Right lobe of liver (tissue), 6 donors: ENCODE results near the gene EDN1. TPM values are rescaled to one million over a fixed set of nuclear protein-coding genes. Genes with fewer than 3 reads are reported as not detected.

Experiments
- ATAC-seq, 4 donors: fragments of 200-7000 bp; cut with Tn5 transposase; one replicate each; pipeline ENCODE4 v1.9.1; 2020; ENCODE audit warnings: mild to moderate bottlenecking in 4 of 4, moderate library complexity in 4 of 4
- DNase-seq, 3 donors: peaks; one replicate each; pipeline ENCODE4 v3.0.0-alpha.2; 2020
- H3K27ac ChIP-seq, 3 donors: fragments of 200-600 bp; one replicate each; pipeline ENCODE4 v1.8.0; 2022
- H3K27me3 ChIP-seq, 2 donors: fragments of 200-600 bp; one replicate each; pipeline ENCODE4 v1.8.0; 2022
- H3K36me3 ChIP-seq, 4 donors: fragments of 200-600 bp; sonication (generic) in 1 of 4; one replicate each; pipeline versions ENCODE4 v1.5.1 to v1.8.0; 2017 to 2022; ENCODE audit warnings: control low read depth in 1 of 4
- H3K4me1 ChIP-seq, 4 donors: fragments of 200-600 bp; sonication (generic) in 1 of 4; one replicate each; pipeline versions ENCODE4 v1.5.1 to v1.8.0; 2017 to 2022; ENCODE audit warnings: control low read depth in 1 of 4
- H3K4me3 ChIP-seq, 3 donors: fragments of 200-600 bp; one replicate each; pipeline ENCODE4 v1.8.0; 2022
- H3K9me3 ChIP-seq, 4 donors: fragments of 200-600 bp; sonication (generic) in 1 of 4; one replicate each; pipeline versions ENCODE4 v1.5.1 to v1.8.0; 2017 to 2022; ENCODE audit warnings: control low read depth in 1 of 4
- POLR2A ChIP-seq: fragments of 450-650 bp; IDR thresholded peaks from one replicate; pipeline ENCODE4 v1.6.1; 2017; ENCODE audit warnings: antibody characterized with exemption, mild to moderate bottlenecking
- WGBS: methylation state at CpG from one replicate; pipeline ENCODE4 v1.1.6; 2018; ENCODE audit warnings: low coverage, low lambda C conversion rate; ENCODE audit not compliant: insufficient coverage; ENCODE audit errors: missing lambda C conversion rate; 5-methylcytosine and 5-hydroxymethylcytosine counted together
- intact Hi-C, 2 donors: fragments of 100-400 bp; cut with DNase I; formaldehyde crosslinking; loops; one replicate each; pipeline versions ENCODE4 v1.11.2 to v1.14.1; 2022
- long read RNA-seq: library from polyadenylated mRNA; unstranded; transcript quantifications from one replicate; pipeline ENCODE4 v2.0.0, GENCODE V29; 2019
- total RNA-seq, 6 experiments: library from RNA; depleted of rRNA in 2 of 6; stranded (reverse); fragments of >200 nt in 2 of 6; fragmentation: NEBNext Ultra II Directional in 3 of 6; extraction: Animal tissue kit (Norgen Biotek cat#: 25700) in 3 of 6; gene quantifications; one replicate each; pipeline versions ENCODE4 v1.1.0 to v1.2.4, GENCODE V29; 2016 to 2023
- TF ChIP-seq, protein P1 (sequence below), 4 donors: fragments of 200-600 bp in 3 of 4; fragments of 450-650 bp in 1 of 4; IDR thresholded peaks; one replicate each; pipeline versions ENCODE4 v1.5.1 to v1.8.0; 2016 to 2022; ENCODE audit warnings: antibody characterized with exemption in 4 of 4, mild to moderate bottlenecking in 2 of 4
- donor health status: DM: no; HTN: yes; CAD: no.
- donor health status: DM: no; HTN: no; CAD: no.
- donor health status: DM: no; HTN: no; CAD: no.
- donor health status: DM: no; HTN: yes; CAD: no.
- donor health status: DM: no; HTN: yes; CAD: no.

The EDN1 gene
- total RNA-seq, result 1 to 10 TPM in 3 of 6 experiments, under 1 TPM in 3; 0.18 to 6.8 (median 1.4) TPM
- long read RNA-seq, partial matches to known transcripts, result 0 of 1 reads
- long read RNA-seq, other reads (novel, unspliced or antisense), result 1 of 1 reads

DNA sequence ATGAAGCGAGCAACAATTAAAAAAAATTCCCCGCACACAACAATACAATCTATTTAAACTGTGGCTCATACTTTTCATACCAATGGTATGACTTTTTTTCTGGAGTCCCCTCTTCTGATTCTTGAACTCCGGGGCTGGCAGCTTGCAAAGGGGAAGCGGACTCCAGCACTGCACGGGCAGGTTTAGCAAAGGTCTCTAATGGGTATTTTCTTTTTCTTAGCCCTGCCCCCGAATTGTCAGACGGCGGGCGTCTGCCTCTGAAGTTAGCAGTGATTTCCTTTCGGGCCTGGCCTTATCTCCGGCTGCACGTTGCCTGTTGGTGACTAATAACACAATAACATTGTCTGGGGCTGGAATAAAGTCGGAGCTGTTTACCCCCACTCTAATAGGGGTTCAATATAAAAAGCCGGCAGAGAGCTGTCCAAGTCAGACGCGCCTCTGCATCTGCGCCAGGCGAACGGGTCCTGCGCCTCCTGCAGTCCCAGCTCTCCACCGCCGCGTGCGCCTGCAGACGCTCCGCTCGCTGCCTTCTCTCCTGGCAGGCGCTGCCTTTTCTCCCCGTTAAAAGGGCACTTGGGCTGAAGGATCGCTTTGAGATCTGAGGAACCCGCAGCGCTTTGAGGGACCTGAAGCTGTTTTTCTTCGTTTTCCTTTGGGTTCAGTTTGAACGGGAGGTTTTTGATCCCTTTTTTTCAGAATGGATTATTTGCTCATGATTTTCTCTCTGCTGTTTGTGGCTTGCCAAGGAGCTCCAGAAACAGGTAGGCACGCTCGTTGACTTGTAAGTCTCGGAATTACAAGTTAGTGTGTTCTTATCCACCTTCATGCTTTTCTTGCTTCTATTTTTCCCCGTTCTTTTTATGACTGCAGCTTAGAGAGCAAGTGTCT is at the start of gene EDN1:
EDN1 (plus strand) TSS at position 429 of the 888 bp plus-strand sequence; CDS start at position 698, 269 bp downstream.
- Histone ChIP-seq H3K36me3 (no peaks in the 10 kb centered on the region), H3K4me1 (peaks cover 0 to 10% (median 4%) of the 10 kb centered on the region in 4 donors), H3K4me3 (peak within 1 kb of the TSS; percentile 27 to 45 (median 33)), H3K27me3 (no peaks in the 10 kb centered on the region), H3K27ac (peak within 1 kb of the TSS in 1 of 3 donors; percentile 9), H3K9me3 (no peaks in the 10 kb centered on the region)
- DNase-seq (peak; percentile 79 to 87 (median 86)), ATAC-seq (peak; percentile 87 to 94 (median 92))
- intact Hi-C loops, result loop anchor here (5.0 to 10.0 kb wide), 2 partner anchors 312 to 315 kb away; no protein-coding TSS in a partner anchor
- 0% methylated on average over 18 of the region's 38 CpGs for WGBS
- TF ChIP-seq, protein P1, sequence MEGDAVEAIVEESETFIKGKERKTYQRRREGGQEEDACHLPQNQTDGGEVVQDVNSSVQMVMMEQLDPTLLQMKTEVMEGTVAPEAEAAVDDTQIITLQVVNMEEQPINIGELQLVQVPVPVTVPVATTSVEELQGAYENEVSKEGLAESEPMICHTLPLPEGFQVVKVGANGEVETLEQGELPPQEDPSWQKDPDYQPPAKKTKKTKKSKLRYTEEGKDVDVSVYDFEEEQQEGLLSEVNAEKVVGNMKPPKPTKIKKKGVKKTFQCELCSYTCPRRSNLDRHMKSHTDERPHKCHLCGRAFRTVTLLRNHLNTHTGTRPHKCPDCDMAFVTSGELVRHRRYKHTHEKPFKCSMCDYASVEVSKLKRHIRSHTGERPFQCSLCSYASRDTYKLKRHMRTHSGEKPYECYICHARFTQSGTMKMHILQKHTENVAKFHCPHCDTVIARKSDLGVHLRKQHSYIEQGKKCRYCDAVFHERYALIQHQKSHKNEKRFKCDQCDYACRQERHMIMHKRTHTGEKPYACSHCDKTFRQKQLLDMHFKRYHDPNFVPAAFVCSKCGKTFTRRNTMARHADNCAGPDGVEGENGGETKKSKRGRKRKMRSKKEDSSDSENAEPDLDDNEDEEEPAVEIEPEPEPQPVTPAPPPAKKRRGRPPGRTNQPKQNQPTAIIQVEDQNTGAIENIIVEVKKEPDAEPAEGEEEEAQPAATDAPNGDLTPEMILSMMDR (IDR thresholded peaks at IDR 0.05), result peak; percentile 42 to 59 (median 50)
- peak; percentile 36 for TF ChIP-seq POLR2A

GRCh38 chr6:12241493-12242175 is 48.5 kb upstream of the EDN1 start:
- H3K4me1 ChIP-seq, result no peaks in the 10 kb centered on the region
- H3K9me3 ChIP-seq, result no peaks in the 10 kb centered on the region
- ATAC-seq (peak in 2 of 4 donors; percentile 17 to 18), DNase-seq (no peak)
- H3K27ac ChIP-seq, result no peak overlapping the region
- TF ChIP-seq, protein P1 (IDR thresholded peaks at IDR 0.05), result no peak
- TF ChIP-seq POLR2A, result no peak
- no peaks in the 10 kb centered on the region for H3K36me3 ChIP-seq
- H3K27me3 ChIP-seq, result no peaks in the 10 kb centered on the region
- intact Hi-C loops, result no loop called here
- H3K4me3 ChIP-seq, result no peak overlapping the region
- 48% methylated on average over 3 of the region's 3 CpGs for WGBS

DNA sequence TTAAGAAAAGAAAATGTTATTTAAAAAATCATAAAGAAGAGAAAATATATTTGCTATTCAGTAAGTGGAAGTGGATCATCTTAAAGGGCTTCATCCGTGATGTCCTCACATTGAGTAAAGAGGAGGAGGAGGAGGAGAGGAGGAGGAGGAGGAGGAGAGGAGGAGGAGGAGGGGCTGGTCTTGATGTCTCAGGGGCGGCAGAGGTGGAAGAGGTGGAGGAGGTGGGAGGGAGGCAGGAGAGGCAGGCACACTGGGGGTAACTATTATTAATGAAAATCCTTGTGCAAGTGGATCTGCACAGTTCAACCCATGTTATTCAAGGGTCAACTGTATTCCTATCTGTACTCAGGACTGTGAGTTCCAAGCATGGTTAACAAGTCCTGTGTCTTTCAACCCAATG is 47.0 kb upstream of the EDN1 start:
- ATAC-seq, result no peak
- Histone ChIP-seq H3K4me3 (no peak overlapping the region), H3K27me3 (no peaks in the 10 kb centered on the region), H3K27ac (no peak overlapping the region), H3K36me3 (no peaks in the 10 kb centered on the region), H3K4me1 (no peaks in the 10 kb centered on the region), H3K9me3 (no peaks in the 10 kb centered on the region)
- WGBS, result 86% methylated on average over 2 of the region's 2 CpGs
- DNase-seq, result no peak
- TF ChIP-seq, protein P1 (IDR thresholded peaks at IDR 0.05), result no peak
- intact Hi-C loops, result no loop called here

DNA sequence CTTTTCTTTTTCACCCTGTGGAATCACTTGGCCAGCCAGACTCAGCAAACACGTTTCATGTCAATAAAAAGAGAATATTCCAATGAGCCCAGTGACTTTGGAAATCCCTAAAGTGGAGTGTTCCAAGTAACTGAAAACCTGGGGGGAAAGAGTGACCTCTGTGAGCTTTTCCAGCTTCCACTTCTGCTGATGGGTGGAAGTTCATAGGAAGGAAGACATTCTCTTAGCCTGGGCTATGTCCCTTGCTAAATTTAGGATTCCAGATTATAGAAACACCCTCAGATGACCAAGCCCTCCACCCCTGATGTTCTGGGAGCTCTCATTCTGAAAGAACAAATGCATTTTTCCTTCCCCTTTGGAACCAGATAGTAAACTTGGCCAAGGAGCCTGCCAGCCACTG is 44.8 kb upstream of the EDN1 start:
- TF ChIP-seq, protein P1 (IDR thresholded peaks at IDR 0.05), result no peak
- TF ChIP-seq POLR2A, result no peak
- H3K36me3 ChIP-seq, result no peaks in the 10 kb centered on the region
- intact Hi-C loops, result no loop called here
- no peaks in the 10 kb centered on the region for H3K4me1 ChIP-seq
- WGBS, result 18% methylated on average over 1 of the region's 1 CpG
- DNase-seq, result no peak
- H3K4me3 ChIP-seq, result no peak overlapping the region
- no peak for ATAC-seq
- no peaks in the 10 kb centered on the region for H3K9me3 ChIP-seq
- no peak overlapping the region for H3K27ac ChIP-seq
- H3K27me3 ChIP-seq, result no peaks in the 10 kb centered on the region
